ENCODE results near the gene C4orf33.
"Not testable (repeated sequence)": the region's sequence is repeated elsewhere in the genome, so short reads cannot be mapped to it uniquely, and the experiment has no call there.

C4orf33 gene

DNA sequence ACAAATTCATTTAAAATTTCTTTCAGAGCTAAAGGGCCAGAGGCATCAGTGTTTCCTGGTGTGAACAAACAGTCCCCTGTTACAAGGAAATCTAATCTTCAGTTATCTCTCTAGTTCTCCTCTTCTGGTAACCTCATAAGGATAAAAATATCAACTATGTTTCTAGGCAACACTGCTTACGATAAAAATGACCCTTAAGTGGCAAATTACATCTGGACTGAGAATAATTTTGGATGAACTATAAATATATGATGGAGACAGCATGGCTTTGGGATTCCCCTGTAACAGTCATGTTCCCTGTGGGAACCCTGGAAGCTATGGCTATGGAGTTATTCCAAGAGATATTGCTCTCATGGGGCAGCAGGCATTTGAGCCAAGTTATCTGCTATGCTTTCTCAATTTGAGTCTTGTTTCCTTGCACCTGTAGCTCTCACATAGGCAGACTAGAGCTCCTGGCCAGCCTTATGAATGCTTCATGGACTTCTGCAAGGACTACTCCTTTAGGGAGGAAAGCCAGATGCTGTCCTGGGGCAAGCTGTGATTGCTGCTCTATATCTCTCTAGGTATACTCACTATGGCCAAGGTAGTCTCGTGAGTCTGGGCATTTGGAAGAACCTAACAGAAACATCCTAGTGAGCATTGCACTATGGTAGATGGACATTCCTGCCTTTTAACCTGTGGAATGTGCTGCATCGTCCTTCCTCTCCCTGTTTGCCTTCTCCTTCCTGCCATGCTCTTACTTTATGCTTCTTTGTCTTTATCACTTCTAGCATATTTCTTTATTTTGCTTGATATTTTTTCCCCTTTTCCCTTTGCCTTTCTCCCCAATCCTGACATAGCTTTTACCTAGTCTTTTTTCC is 14.2 kb downstream of the C4orf33 start:
- Mint-ChIP-seq H3K27me3 (no peaks in the 10 kb centered on the region), H3K4me1 (ENCODE audit: low read depth) (no peaks in the 10 kb centered on the region), H3K4me3 (no peak overlapping the region), H3K27ac (no peak overlapping the region), H3K9me3 (no peaks in the 10 kb centered on the region), H3K36me3 (ENCODE audit: low read depth) (peaks cover 11% of the 10 kb centered on the region)

DNA sequence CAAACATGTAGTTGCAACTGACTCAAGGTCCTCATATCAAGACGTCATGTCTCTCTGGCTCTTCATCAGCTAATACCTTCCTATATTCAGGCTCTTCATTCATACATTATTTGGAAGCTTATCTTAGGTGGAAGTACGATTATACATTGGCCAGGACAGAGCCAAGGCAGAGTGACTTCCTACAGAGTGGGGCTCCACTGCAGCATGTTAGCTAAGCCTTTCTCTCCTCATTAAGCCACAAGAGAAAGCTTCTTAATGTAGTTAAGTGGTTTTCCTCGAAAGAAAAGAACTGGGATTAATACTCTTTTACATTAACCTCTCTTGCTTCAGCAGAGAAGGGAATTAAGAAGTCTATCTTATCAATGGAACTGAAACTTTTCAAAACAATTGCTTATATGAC is 15.0 kb downstream of the C4orf33 start:
- no peaks in the 10 kb centered on the region for H3K27me3 Mint-ChIP-seq
- no peak overlapping the region for H3K27ac Mint-ChIP-seq
- no peaks in the 10 kb centered on the region for H3K9me3 Mint-ChIP-seq
- no peak overlapping the region for H3K4me3 Mint-ChIP-seq
- H3K36me3 Mint-ChIP-seq (ENCODE audit: low read depth): peaks cover 11% of the 10 kb centered on the region
- H3K4me1 Mint-ChIP-seq (ENCODE audit: low read depth): no peaks in the 10 kb centered on the region

DNA sequence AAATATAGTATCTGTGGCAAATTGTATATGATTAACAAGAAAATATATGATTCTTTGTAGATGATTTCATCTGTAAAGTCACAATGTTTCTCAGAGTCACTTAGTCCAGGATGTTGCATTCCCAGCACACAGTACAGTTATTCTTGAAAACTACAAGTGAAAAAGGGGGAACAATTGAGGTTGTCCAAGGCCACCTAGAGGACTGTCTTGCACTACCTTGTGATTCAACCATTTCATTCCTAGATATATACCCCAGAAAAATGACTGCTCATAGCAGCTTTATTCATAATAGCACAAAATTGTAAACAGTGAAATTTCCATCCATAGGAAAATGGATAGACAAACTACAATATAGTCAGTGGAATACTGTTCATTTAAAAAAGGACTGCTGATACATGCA is 16.0 kb downstream of the C4orf33 start:
- Mint-ChIP-seq H3K9me3 (no peaks in the 10 kb centered on the region), H3K36me3 (ENCODE audit: low read depth) (peaks cover 11% of the 10 kb centered on the region), H3K4me3 (no peak overlapping the region), H3K4me1 (ENCODE audit: low read depth) (no peaks in the 10 kb centered on the region), H3K27me3 (no peaks in the 10 kb centered on the region), H3K27ac (no peak overlapping the region)

DNA sequence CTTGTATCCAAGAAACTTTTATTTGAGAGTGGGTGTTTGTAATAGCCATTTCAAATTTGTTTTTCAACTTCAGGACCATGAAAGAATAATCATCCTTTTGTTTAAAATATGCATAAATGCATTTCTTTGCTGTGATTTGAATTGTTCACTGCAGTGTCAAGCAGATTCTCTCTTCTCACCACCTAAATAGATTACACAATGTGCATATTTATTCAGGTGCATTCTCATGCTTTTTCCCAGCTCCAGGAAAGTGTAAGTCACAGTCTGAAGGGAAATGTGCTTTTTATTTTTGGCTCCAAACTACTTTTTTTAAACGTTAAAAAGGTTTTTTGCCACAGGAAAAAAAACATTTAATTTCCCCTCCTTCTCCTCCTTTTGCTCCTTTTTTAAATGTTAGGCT is 17.5 kb downstream of the C4orf33 start:
- no peaks in the 10 kb centered on the region for H3K9me3 Mint-ChIP-seq
- no peak overlapping the region for H3K27ac Mint-ChIP-seq
- H3K36me3 Mint-ChIP-seq (ENCODE audit: low read depth): peaks cover 11% of the 10 kb centered on the region
- no peaks in the 10 kb centered on the region for H3K27me3 Mint-ChIP-seq
- H3K4me1 Mint-ChIP-seq (ENCODE audit: low read depth): no peaks in the 10 kb centered on the region
- no peak overlapping the region for H3K4me3 Mint-ChIP-seq

DNA sequence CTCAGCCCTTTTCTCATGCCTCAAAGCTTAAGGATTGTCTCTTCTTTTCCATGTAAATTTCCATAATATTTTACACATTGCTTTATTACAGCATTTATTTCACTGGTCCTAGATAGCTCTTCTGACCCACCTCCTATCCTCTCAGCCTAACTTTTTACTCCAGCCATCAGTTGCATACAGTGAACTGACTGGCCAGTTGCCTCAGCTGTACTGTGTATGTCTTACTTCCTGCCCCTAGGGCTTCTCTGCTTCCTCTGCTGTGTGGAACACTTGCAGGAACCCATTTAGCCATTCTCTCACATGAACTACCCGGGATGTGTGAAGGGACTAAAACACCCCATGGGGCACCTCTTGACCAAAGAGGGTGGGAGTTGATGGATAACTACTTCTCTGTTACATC is 18.0 kb downstream of the C4orf33 start:
- H3K36me3 Mint-ChIP-seq (ENCODE audit: low read depth): peaks cover 11% of the 10 kb centered on the region
- no peaks in the 10 kb centered on the region for H3K4me1 Mint-ChIP-seq (ENCODE audit: low read depth)
- H3K4me3 Mint-ChIP-seq: no peak overlapping the region
- H3K9me3 Mint-ChIP-seq: no peaks in the 10 kb centered on the region
- H3K27ac Mint-ChIP-seq: no peak overlapping the region
- H3K27me3 Mint-ChIP-seq: no peaks in the 10 kb centered on the region

DNA sequence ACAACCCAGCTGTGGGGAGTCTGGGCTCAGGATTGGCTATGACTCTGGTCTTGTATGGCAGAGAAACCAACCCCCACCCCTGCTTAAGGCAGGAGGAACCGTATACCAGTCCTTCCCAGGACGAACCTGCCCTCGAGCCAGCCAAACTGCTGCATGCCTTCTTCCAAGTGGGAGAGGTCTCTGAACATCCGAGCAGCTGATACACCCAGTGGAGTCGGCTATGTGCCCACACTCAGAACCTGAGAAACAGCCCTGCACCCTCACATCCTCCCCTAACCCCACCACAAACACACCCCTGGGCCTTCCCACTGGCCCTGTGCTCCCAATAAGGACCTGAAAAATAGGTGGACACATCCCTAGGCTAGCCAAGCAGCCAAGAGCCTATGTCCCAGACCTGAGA is 21.8 kb downstream of the C4orf33 start:
- Mint-ChIP-seq H3K36me3 (ENCODE audit: low read depth) (no peaks in the 10 kb centered on the region), H3K9me3 (no peaks in the 10 kb centered on the region), H3K27ac (no peak overlapping the region), H3K27me3 (no peaks in the 10 kb centered on the region), H3K4me3 (no peak overlapping the region), H3K4me1 (ENCODE audit: low read depth) (no peaks in the 10 kb centered on the region)

DNA sequence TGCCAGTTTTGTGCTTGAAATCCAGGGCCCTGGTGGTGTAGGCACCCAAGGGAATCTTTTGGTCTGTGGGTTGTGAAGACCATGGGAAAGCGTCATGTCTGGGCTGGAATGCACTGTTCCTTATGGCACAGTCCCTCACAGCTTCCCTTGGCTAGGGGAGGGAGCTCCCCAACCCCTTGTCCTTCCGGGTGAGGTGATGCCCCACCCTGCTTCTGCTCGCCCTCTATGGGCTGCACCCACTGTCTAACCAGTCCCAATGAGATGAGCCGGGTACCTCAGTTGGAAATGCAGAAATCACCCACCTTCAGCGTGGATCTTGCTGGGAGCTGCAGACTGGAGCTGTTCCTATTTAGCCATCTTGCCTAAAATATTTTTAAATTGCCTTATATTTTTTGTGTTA is 30.7 kb downstream of the C4orf33 start:
- not testable (repeated sequence) for H3K36me3 Mint-ChIP-seq (ENCODE audit: low read depth); H3K4me1 Mint-ChIP-seq (ENCODE audit: low read depth); H3K4me3 Mint-ChIP-seq; H3K27me3 Mint-ChIP-seq; H3K9me3 Mint-ChIP-seq; H3K27ac Mint-ChIP-seq

DNA sequence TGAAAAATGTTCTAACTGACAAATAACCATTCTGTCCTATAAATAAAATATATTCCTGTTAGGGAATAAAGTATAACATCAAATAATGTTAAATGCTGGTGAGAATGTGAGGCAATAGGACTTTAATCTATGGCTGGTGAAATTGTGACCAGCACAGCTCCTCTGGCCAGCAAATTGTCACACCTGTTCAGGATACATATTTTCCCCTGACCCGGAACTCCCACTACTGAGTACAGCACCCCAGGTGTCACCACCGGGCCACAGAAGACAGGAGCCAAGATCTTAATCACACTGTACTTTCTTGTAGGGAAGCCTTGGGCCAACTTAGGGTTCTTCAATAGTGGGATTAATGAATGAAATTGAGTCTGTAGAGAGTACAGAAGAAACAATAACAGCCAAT is 33.2 kb downstream of the C4orf33 start:
- Mint-ChIP-seq H3K36me3 (ENCODE audit: low read depth) (peaks cover 4% of the 10 kb centered on the region), H3K9me3 (peaks cover 4% of the 10 kb centered on the region), H3K4me1 (ENCODE audit: low read depth) (no peaks in the 10 kb centered on the region), H3K4me3 (no peak overlapping the region), H3K27me3 (no peaks in the 10 kb centered on the region), H3K27ac (no peak overlapping the region)

DNA sequence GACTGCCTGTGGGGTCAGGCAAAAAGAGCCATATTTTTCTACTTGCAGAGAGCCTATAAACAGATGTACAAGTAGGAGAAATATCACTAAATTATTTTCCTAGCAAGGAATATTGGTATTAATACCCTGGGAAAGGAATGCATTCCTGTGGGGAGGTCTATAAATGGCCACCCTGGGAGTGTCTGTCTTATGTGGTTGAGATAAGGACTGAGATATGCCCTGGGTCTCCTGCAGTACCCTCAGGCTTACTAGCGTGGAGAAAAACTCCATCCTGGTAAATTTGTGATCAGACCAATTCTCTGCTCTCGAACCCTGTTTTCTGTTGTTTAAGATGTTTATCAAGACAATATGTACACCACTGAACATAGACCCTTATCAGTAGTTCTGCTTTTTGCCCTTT is 35.4 kb downstream of the C4orf33 start:
- Mint-ChIP-seq H3K4me3 (no peak overlapping the region), H3K4me1 (ENCODE audit: low read depth) (no peaks in the 10 kb centered on the region), H3K27ac (no peak overlapping the region), H3K9me3 (peaks cover 4% of the 10 kb centered on the region), H3K27me3 (peaks cover 7% of the 10 kb centered on the region), H3K36me3 (ENCODE audit: low read depth) (no peaks in the 10 kb centered on the region)

DNA sequence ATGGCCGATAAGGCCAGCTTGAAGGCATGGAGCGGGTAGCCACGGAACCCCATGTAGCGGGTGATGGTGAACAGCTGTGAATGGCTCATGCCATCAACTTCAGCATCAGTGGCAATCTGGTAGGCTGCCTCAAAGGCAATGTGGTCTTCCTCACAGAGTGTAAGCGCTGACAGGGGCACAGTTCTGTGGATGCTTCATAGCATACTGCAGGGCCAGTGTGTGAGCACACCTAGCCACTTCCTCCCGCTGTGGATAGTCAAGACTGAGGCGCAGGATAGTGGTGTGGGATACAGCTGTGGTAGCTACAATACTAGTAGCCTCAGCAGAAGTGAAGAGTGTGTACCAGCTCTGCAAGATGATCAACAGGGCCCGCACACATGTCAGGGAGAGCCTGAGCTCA is 40.5 kb downstream of the C4orf33 start:
- H3K36me3 Mint-ChIP-seq (ENCODE audit: low read depth): no peaks in the 10 kb centered on the region
- no peaks in the 10 kb centered on the region for H3K4me1 Mint-ChIP-seq (ENCODE audit: low read depth)
- H3K9me3 Mint-ChIP-seq: peaks cover 4% of the 10 kb centered on the region
- no peak overlapping the region for H3K4me3 Mint-ChIP-seq
- peaks cover 13% of the 10 kb centered on the region for H3K27me3 Mint-ChIP-seq
- no peak overlapping the region for H3K27ac Mint-ChIP-seq

DNA sequence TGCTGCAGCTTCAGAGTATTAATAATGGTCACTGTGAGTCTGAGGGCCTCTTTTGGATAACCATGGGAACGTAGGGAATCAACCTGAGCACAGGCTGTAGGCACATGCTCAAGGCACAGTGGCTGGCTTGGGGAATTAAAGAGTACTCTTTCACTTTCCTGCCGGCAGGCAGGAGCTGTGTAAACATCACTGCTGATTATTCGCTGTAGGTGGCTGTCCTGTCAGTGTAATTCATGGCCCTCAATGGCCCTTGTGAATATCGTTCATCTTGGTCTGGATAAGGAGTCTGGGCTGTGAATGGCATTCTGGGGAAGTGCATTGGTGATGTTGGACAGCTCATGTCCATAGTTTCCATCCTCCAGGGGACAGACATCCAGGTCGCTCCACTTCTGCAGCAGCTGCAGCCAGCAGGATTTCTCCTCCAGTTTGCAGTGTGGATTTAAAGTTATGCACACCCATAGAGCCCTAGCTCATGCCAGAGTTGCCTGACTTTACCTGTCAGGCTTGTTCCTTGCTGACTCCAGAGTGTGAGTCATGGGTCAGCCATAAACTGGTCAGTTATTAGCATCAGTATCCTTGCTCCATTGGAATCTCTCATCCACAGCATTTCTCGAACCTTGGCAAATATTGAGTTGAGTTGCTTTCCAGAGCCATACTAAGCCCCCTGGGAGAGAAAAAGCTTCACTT is 43.0 kb downstream of the C4orf33 start:
- H3K9me3 Mint-ChIP-seq: no peaks in the 10 kb centered on the region
- H3K27ac Mint-ChIP-seq: no peak overlapping the region
- H3K4me1 Mint-ChIP-seq (ENCODE audit: low read depth): no peaks in the 10 kb centered on the region
- peaks cover 17% of the 10 kb centered on the region for H3K27me3 Mint-ChIP-seq
- no peak overlapping the region for H3K4me3 Mint-ChIP-seq
- H3K36me3 Mint-ChIP-seq (ENCODE audit: low read depth): no peaks in the 10 kb centered on the region

DNA sequence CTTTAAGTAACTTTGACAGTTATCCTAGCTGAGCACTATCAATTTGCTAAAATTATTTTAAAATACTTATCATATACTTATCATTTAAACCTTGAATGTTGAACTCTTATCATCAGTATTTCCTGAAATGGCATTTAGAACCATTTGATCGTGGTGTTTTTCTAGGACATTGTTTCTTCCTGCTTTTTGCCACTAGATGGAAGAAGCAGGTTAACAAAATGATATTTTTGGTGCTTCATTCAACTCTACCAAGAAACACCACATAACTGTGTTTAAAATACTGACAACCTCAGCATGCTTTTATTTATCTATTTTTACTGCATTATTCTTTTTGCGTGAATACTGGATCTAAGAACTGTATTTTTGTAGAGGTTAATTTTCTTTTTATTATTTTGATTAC is 44.6 kb downstream of the C4orf33 start:
- Mint-ChIP-seq H3K4me1 (ENCODE audit: low read depth) (no peaks in the 10 kb centered on the region), H3K4me3 (no peak overlapping the region), H3K27me3 (peaks cover 18% of the 10 kb centered on the region), H3K27ac (no peak overlapping the region), H3K36me3 (ENCODE audit: low read depth) (no peaks in the 10 kb centered on the region), H3K9me3 (no peaks in the 10 kb centered on the region)

DNA sequence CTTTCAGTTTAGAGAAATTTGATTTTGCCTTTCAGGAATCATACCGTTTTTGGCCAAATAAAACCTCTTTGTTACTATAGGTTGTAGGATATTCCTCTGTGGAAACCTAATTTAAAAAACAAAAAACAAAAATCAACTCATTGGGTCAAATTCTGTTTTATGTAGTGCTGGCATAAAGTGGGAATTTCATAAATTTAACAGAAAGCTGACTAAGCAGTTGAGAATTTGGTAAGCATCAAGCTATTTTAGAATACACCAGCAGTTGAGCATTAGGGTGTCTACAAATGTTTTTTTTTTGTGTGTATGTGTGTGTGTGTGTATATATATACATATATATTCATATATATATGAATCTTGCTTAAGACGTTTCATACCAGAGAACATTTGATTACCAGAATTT is 47.4 kb downstream of the C4orf33 start:
- H3K4me3 Mint-ChIP-seq: no peak overlapping the region
- peaks cover 20% of the 10 kb centered on the region for H3K27me3 Mint-ChIP-seq
- H3K27ac Mint-ChIP-seq: no peak overlapping the region
- no peaks in the 10 kb centered on the region for H3K9me3 Mint-ChIP-seq
- no peaks in the 10 kb centered on the region for H3K36me3 Mint-ChIP-seq (ENCODE audit: low read depth)
- H3K4me1 Mint-ChIP-seq (ENCODE audit: low read depth): no peaks in the 10 kb centered on the region

DNA sequence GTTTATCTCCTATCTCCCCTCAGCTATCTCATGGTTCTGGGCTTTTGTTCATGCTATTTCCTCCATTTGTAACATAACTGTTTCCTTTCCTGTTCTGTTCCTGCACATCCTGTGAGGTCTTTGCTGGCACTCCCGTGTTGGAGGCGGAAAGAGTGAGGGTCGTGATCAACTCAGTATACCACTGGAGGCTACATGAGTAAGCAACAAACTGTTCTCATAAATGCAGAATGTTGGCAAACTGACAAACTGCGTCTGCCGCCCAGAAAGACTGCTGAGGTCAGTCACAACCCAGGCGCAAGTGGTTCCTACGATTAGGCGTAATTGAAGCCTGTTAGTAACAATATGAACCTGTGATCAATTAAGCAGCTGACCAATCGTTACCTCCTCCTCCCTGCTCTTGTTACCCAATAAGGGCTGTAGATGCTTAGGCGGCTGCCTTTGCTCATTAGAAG is 48.8 kb downstream of the C4orf33 start:
- H3K27me3 Mint-ChIP-seq: peaks cover 23% of the 10 kb centered on the region
- H3K9me3 Mint-ChIP-seq: no peaks in the 10 kb centered on the region

DNA sequence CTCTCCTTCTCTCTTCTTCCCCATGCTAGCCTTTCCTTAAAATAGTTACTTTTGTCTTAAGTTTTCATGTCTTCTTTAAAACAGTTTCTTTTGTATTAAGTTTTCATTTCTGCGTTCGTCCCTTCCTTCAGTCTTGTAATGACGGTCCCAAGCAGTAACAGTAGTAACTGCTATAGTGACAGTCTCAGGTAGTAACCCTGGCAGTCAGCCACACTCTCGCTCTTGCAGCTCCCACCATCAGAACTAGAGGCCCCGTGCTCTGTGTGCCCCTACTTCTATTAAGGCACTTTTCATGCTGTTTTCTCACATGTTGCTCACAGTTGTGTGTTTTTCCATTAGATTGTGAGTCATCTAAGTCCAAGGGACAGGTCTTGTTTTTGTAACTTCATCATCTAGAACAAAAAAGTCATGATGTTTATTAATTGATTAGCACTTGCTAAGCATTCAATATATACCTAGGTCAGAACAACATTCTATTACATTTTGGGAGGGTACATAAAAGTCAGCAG is 49.3 kb downstream of the C4orf33 start:
- Mint-ChIP-seq H3K4me1 (ENCODE audit: low read depth) (no peaks in the 10 kb centered on the region), H3K27me3 (peaks cover 23% of the 10 kb centered on the region), H3K27ac (no peak overlapping the region), H3K9me3 (no peaks in the 10 kb centered on the region), H3K4me3 (no peak overlapping the region), H3K36me3 (ENCODE audit: low read depth) (no peaks in the 10 kb centered on the region)

More for the DNA sequence above, 48.8 kb downstream of the C4orf33 start:
- H3K4me3 Mint-ChIP-seq: no peak overlapping the region
- H3K36me3 Mint-ChIP-seq (ENCODE audit: low read depth): no peaks in the 10 kb centered on the region
- no peak overlapping the region for H3K27ac Mint-ChIP-seq
- H3K4me1 Mint-ChIP-seq (ENCODE audit: low read depth): no peaks in the 10 kb centered on the region
